ENCODE results near the gene CCDC57. TPM values are rescaled to one million over a fixed set of nuclear protein-coding genes. Genes with fewer than 3 reads are reported as not detected.

The CCDC57 gene
- polyA plus RNA-seq, 3 donors: 17.1 to 43.8 (median 20.1) TPM

- Histone ChIP-seq H3K27me3 (ENCODE audit: control insufficient read depth in 2 of 2, insufficient read depth in 2 of 2, low read length in 2 of 2) (no peaks in the 10 kb centered on the region), H4K20me1 (ENCODE audit: insufficient read depth, low read length) (no peaks in the 10 kb centered on the region), H3K79me2 (ENCODE audit: insufficient read depth, low read length) (peaks cover 23% of the 10 kb centered on the region), H3K4me2 (replicated peaks; ENCODE audit: extremely low read depth, low read length, poor library complexity, severe bottlenecking) (peak overlapping the region; percentile 59), H3K36me3 (replicated peaks in 1 of 2; ENCODE audit: control insufficient read depth in 1 of 2, insufficient read depth in 2 of 2, low read length in 2 of 2) (no peaks in the 10 kb centered on the region), H3K4me3 (replicated peaks in 1 of 3; ENCODE audit: low read depth in 2 of 3, low read length in 3 of 3) (peak overlapping the region in 2 of 3 experiments; percentile 13 to 52), H3K27ac (ENCODE audit: low read depth in 1 of 2, low read length in 2 of 2) (peak overlapping the region in 1 of 2 donors; percentile 98), H2AFZ (ENCODE audit: insufficient read depth, low read depth, low read length, poor library complexity, severe bottlenecking) (no peak overlapping the region), H3K9ac (ENCODE audit: insufficient read depth, low read length, poor library complexity, severe bottlenecking) (peak overlapping the region; percentile 86), H3K9me3 (replicated peaks in 1 of 2; ENCODE audit: control insufficient read depth in 1 of 2, insufficient read depth in 1 of 2, low read length in 2 of 2) (no peaks in the 10 kb centered on the region), H3K4me1 (ENCODE audit: control insufficient read depth in 1 of 2, insufficient read depth in 2 of 2, low read length in 2 of 2) (peaks cover 93 to 100% of the 10 kb centered on the region in 2 donors)
- Mint-ChIP-seq H3K36me3 (peaks cover 3 to 11% of the 10 kb centered on the region in 2 donors), H3K4me1 (peaks cover 78% of the 10 kb centered on the region), H3K9me3 (peaks cover 0 to 2% (median 0%) of the 10 kb centered on the region in 7 donors), H3K4me3 (peak overlapping the region in 1 of 2 donors; percentile 67), H3K27me3 (ENCODE audit: low read depth in 3 of 3) (peaks cover 0 to 2% (median 1%) of the 10 kb centered on the region in 3 donors), H3K27ac (peak overlapping the region in 6 of 7 donors; percentile 60 to 98 (median 90))
- intact Hi-C loops (cut with micrococcal nuclease): no loop called here
- WGBS (ENCODE audit: insufficient coverage): 100% methylated on average over 3 of the region's 7 CpGs
- peak in 1 of 3 donors; percentile 8 for DNase-seq
- no peak for TF ChIP-seq CTCF (IDR thresholded peaks at IDR 0.05)
Observed at GRCh38 chr17:82219083-82219482, 6.4 kb upstream of the CCDC57 start.

- peaks cover 23% of the 10 kb centered on the region for H3K79me2 ChIP-seq (ENCODE audit: insufficient read depth, low read length)
- peak overlapping the region; percentile 59 for H3K4me2 ChIP-seq (replicated peaks; ENCODE audit: extremely low read depth, low read length, poor library complexity, severe bottlenecking)
- H2AFZ ChIP-seq (ENCODE audit: insufficient read depth, low read depth, low read length, poor library complexity, severe bottlenecking): no peak overlapping the region
- peaks cover 79% of the 10 kb centered on the region for H3K4me1 Mint-ChIP-seq
- intact Hi-C loops (cut with micrococcal nuclease): no loop called here
- peaks cover 3 to 11% of the 10 kb centered on the region in 2 donors for H3K36me3 Mint-ChIP-seq
- peaks cover 0 to 2% (median 0%) of the 10 kb centered on the region in 7 donors for H3K9me3 Mint-ChIP-seq
- no peaks in the 10 kb centered on the region for H3K36me3 ChIP-seq (replicated peaks in 1 of 2; ENCODE audit: control insufficient read depth in 1 of 2, insufficient read depth in 2 of 2, low read length in 2 of 2)
- WGBS (ENCODE audit: insufficient coverage): 90% methylated on average over 27 of the region's 32 CpGs
- H3K4me3 ChIP-seq (replicated peaks in 1 of 3; ENCODE audit: low read depth in 2 of 3, low read length in 3 of 3): peak overlapping the region in 2 of 3 experiments; percentile 13 to 52
- H3K27ac Mint-ChIP-seq: peak overlapping the region; percentile 57 to 98 (median 89)
- DNase-seq: peak in 1 of 3 donors; percentile 11
- no peak for TF ChIP-seq CTCF (IDR thresholded peaks at IDR 0.05)
- H3K27me3 Mint-ChIP-seq (ENCODE audit: low read depth in 3 of 3): peaks cover 0 to 2% (median 1%) of the 10 kb centered on the region in 3 donors
- H3K9me3 ChIP-seq (replicated peaks in 1 of 2; ENCODE audit: control insufficient read depth in 1 of 2, insufficient read depth in 1 of 2, low read length in 2 of 2): no peaks in the 10 kb centered on the region
- H3K4me1 ChIP-seq (ENCODE audit: control insufficient read depth in 1 of 2, insufficient read depth in 2 of 2, low read length in 2 of 2): peaks cover 95 to 100% of the 10 kb centered on the region in 2 donors
- H3K9ac ChIP-seq (ENCODE audit: insufficient read depth, low read length, poor library complexity, severe bottlenecking): peak overlapping the region; percentile 86
- H3K4me3 Mint-ChIP-seq: peak overlapping the region; percentile 54 to 67
- peak overlapping the region; percentile 98 to 100 for H3K27ac ChIP-seq (ENCODE audit: low read depth in 1 of 2, low read length in 2 of 2)
- H4K20me1 ChIP-seq (ENCODE audit: insufficient read depth, low read length): no peaks in the 10 kb centered on the region
- no peaks in the 10 kb centered on the region for H3K27me3 ChIP-seq (ENCODE audit: control insufficient read depth in 2 of 2, insufficient read depth in 2 of 2, low read length in 2 of 2)
Observed at GRCh38 chr17:82218349-82219075, 5.9 kb upstream of the CCDC57 start.

All from CD14-positive monocyte (primary cell).